H9 (cell line): ENCODE results near the gene EIF4E1B. TPM values are rescaled to one million over a fixed set of nuclear protein-coding genes. Genes with fewer than 3 reads are reported as not detected.
A peak's percentile ranks its signal among the peaks of the same experiment; 100 is the strongest.

Experiments used
- DNase-seq: peaks from one replicate; pipeline ENCODE4 v3.0.0-alpha.2; 2017
- H2AFZ ChIP-seq: one replicate; pipeline ENCODE4 v1.6.1; 2013; ENCODE audit warnings: mild to moderate bottlenecking, low read length, control low read depth, moderate library complexity
- H2AK5ac ChIP-seq: 2 replicates; pipeline ENCODE4 v1.6.1; 2013; ENCODE audit warnings: low read length, control low read depth, mixed read lengths; ENCODE audit not compliant: insufficient read length
- H2BK120ac ChIP-seq: one replicate; pipeline ENCODE4 v1.6.1; 2013; ENCODE audit warnings: low read depth, mild to moderate bottlenecking, low read length, control low read depth, inconsistent platforms; ENCODE audit not compliant: poor library complexity, severe bottlenecking
- H2BK12ac ChIP-seq: 2 replicates; pipeline ENCODE4 v1.6.1; 2013; ENCODE audit warnings: low read length, control low read depth, mixed read lengths, low read depth; ENCODE audit not compliant: insufficient read length
- H2BK15ac ChIP-seq: 2 replicates; pipeline ENCODE4 v1.6.1; 2013; ENCODE audit warnings: low read depth, low read length, control low read depth
- H2BK20ac ChIP-seq: one replicate; pipeline ENCODE4 v1.6.1; 2013; ENCODE audit warnings: low read depth, mild to moderate bottlenecking, low read length, control low read depth, inconsistent platforms; ENCODE audit not compliant: poor library complexity, severe bottlenecking
- H2BK5ac ChIP-seq: 2 replicates; pipeline ENCODE4 v1.6.1; 2013; ENCODE audit warnings: low read length, control low read depth, mixed read lengths; ENCODE audit not compliant: insufficient read length
- H3K14ac ChIP-seq: 2 replicates; pipeline ENCODE4 v1.6.1; 2013; ENCODE audit warnings: low read length, control low read depth; ENCODE audit not compliant: insufficient read depth
- H3K18ac ChIP-seq: 2 replicates; pipeline ENCODE4 v1.6.1; 2013; ENCODE audit warnings: low read depth, mild to moderate bottlenecking, mixed read lengths, low read length, control low read depth; ENCODE audit not compliant: insufficient read length
- H3K23ac ChIP-seq: 2 replicates; pipeline ENCODE4 v1.6.1; 2013; ENCODE audit warnings: low read length, control low read depth, mixed read lengths, low read depth; ENCODE audit not compliant: insufficient read length
- H3K23me2 ChIP-seq: 2 replicates; pipeline ENCODE4 v1.6.1; 2013; ENCODE audit warnings: low read depth, mild to moderate bottlenecking, mixed read lengths, low read length, control low read depth; ENCODE audit not compliant: insufficient read length, poor library complexity, severe bottlenecking
- H3K27ac ChIP-seq: 2 replicates; pipeline ENCODE4 v1.5.1; 2013; ENCODE audit warnings: low read length, control low read depth, mixed read lengths, low read depth; ENCODE audit not compliant: insufficient read length
- H3K27me3 ChIP-seq: 2 replicates; pipeline ENCODE4 v1.6.1; 2013; ENCODE audit warnings: low read length, control low read depth, inconsistent platforms; ENCODE audit not compliant: insufficient read depth
- H3K4ac ChIP-seq: 2 replicates; pipeline ENCODE4 v1.6.1; 2013; ENCODE audit warnings: low read depth, mild to moderate bottlenecking, control low read depth, inconsistent platforms, low read length, moderate library complexity
- H3K4me1 ChIP-seq: 2 replicates; pipeline ENCODE4 v1.6.1; 2013; ENCODE audit warnings: low read length, control low read depth, inconsistent platforms; ENCODE audit not compliant: insufficient read depth
- H3K4me2 ChIP-seq: 2 replicates; pipeline ENCODE4 v1.6.1; 2013; ENCODE audit warnings: low read length, control low read depth, mixed read lengths; ENCODE audit not compliant: insufficient read length, insufficient read depth
- H3K56ac ChIP-seq: 2 replicates; pipeline ENCODE4 v1.6.1; 2013; ENCODE audit warnings: low read depth, mild to moderate bottlenecking, mixed read lengths, low read length, control low read depth; ENCODE audit not compliant: insufficient read length
- H3K79me1 ChIP-seq: 2 replicates; pipeline ENCODE4 v1.6.1; 2013; ENCODE audit warnings: low read depth, mild to moderate bottlenecking, moderate library complexity, low read length, control low read depth, inconsistent platforms; ENCODE audit not compliant: insufficient read depth, poor library complexity, severe bottlenecking
- H3K79me2 ChIP-seq: 2 replicates; pipeline ENCODE4 v1.6.1; 2013; ENCODE audit warnings: low read length, control low read depth, inconsistent platforms; ENCODE audit not compliant: insufficient read depth
- H3K9ac ChIP-seq: 2 replicates; pipeline ENCODE4 v1.6.1; 2013; ENCODE audit warnings: low read length, control low read depth, mixed read lengths; ENCODE audit not compliant: insufficient read length; ENCODE audit errors: extremely low read depth
- H3K9me3 ChIP-seq: one replicate; pipeline ENCODE4 v1.6.1; 2013; ENCODE audit warnings: low read depth, low read length, inconsistent platforms; ENCODE audit not compliant: control insufficient read depth
- H3T11ph ChIP-seq: one replicate; pipeline ENCODE4 v1.6.1; 2013; ENCODE audit warnings: mild to moderate bottlenecking, low read length, control low read depth, inconsistent platforms
- H4K20me1 ChIP-seq: one replicate; pipeline ENCODE4 v1.6.1; 2013; ENCODE audit not compliant: control insufficient read depth, insufficient read length, insufficient read depth
- H4K5ac ChIP-seq: 2 replicates; pipeline ENCODE4 v1.6.1; 2013; ENCODE audit warnings: low read depth, mild to moderate bottlenecking, mixed read lengths, low read length, control low read depth; ENCODE audit not compliant: insufficient read length
- H4K8ac ChIP-seq: replicated peaks from 2 replicates; pipeline ENCODE4 v1.6.1; 2013; ENCODE audit warnings: low read length, control low read depth, mixed read lengths, low read depth; ENCODE audit not compliant: insufficient read length
- H4K91ac ChIP-seq: 2 replicates; pipeline ENCODE4 v1.6.1; 2013; ENCODE audit warnings: low read depth, mild to moderate bottlenecking, moderate library complexity, mixed read lengths, low read length, control low read depth; ENCODE audit not compliant: insufficient read length
- H3K27ac Mint-ChIP-seq, 3 experiments: 2 replicates in 2 of 3; 3 replicates in 1 of 3; pipeline ENCODE4 v1.8.0; 2020 to 2021; ENCODE audit warnings: mixed read lengths in 3 of 3, mild to moderate bottlenecking in 1 of 3, moderate library complexity in 1 of 3
- H3K27me3 Mint-ChIP-seq: 2 replicates; pipeline ENCODE4 v1.8.0; 2021; ENCODE audit warnings: low read depth, mild to moderate bottlenecking, moderate library complexity, mixed read lengths
- H3K36me3 Mint-ChIP-seq, 3 experiments: 2 replicates in 2 of 3; 3 replicates in 1 of 3; pipeline ENCODE4 v1.8.0; 2020 to 2021; ENCODE audit warnings: low read depth in 3 of 3, mixed read lengths in 3 of 3; ENCODE audit not compliant: insufficient read depth in 1 of 3
- H3K4me1 Mint-ChIP-seq, 2 experiments: 2 replicates each; pipeline ENCODE4 v1.8.0; 2020; ENCODE audit warnings: mixed read lengths in 2 of 2
- H3K4me3 Mint-ChIP-seq, 2 experiments: 2 replicates in 1 of 2; 3 replicates in 1 of 2; pipeline ENCODE4 v1.8.0; 2020 to 2021; ENCODE audit warnings: mild to moderate bottlenecking in 2 of 2, mixed read lengths in 2 of 2, moderate library complexity in 1 of 2
- H3K9me3 Mint-ChIP-seq, 2 experiments: 2 replicates in 1 of 2; 3 replicates in 1 of 2; pipeline ENCODE4 v1.8.0; 2020; ENCODE audit warnings: mild to moderate bottlenecking in 2 of 2, mixed read lengths in 2 of 2, moderate library complexity in 1 of 2
- CTCF ChIP-seq: fragments of 200-600 bp; sonication (generic); conservative IDR thresholded peaks from 3 replicates; pipeline ENCODE4 v1.8.0; 2021; ENCODE audit warnings: antibody characterized with exemption, mild to moderate bottlenecking
- WGBS: extraction: QIAGEN DNeasy Blood & Tissue Kit; methylation state at CpG from one replicate; pipeline ENCODE4 v1.1.7; 2013; ENCODE audit warnings: missing lambda C conversion rate, low lambda C conversion rate, mixed read lengths; ENCODE audit not compliant: insufficient read length; ENCODE audit errors: extremely low coverage; 5-methylcytosine and 5-hydroxymethylcytosine counted together
- total RNA-seq: library from RNA; stranded (reverse); gene quantifications from 2 replicates; pipeline ENCODE4 v1.2.1, GENCODE V29; 2021

EIF4E1B gene
- total RNA-seq, 1 experiment from 2014 or later = 1.3 TPM

GRCh38 chr5:176658007-176658599 lies 27.6 kb downstream of the EIF4E1B start:
- H3K79me1 ChIP-seq = no peaks in the 10 kb centered on the region
- no peak overlapping the region for H3K4me2 ChIP-seq
- H3K14ac ChIP-seq = no peak overlapping the region
- no peaks in the 10 kb centered on the region; the same call in 1 of the 2 replicates for H3K27me3 Mint-ChIP-seq
- peak; percentile 84 for DNase-seq
- no peaks in the 10 kb centered on the region for H3K27me3 ChIP-seq
- H3K9me3 ChIP-seq = no peaks in the 10 kb centered on the region
- no peak overlapping the region for H4K91ac ChIP-seq
- H3K18ac ChIP-seq = no peak overlapping the region
- no peak overlapping the region for H2BK120ac ChIP-seq
- no peak overlapping the region for H2BK15ac ChIP-seq
- peaks cover 4 to 7% of the 10 kb centered on the region in 2 experiments; a peak in 3 of 4 replicates for H3K4me1 Mint-ChIP-seq
- no peak overlapping the region for H2AK5ac ChIP-seq
- no peak overlapping the region for H3K9ac ChIP-seq
- H3K36me3 Mint-ChIP-seq = peaks cover 4 to 28% (median 19%) of the 10 kb centered on the region in 3 experiments; a peak in 6 of 7 replicates
- no peak overlapping the region for H3K23ac ChIP-seq
- H3K79me2 ChIP-seq = no peaks in the 10 kb centered on the region
- H4K20me1 ChIP-seq = no peaks in the 10 kb centered on the region
- H2BK20ac ChIP-seq = no peak overlapping the region
- no peaks in the 10 kb centered on the region for H3K23me2 ChIP-seq
- no peaks in the 10 kb centered on the region for H3K9me3 Mint-ChIP-seq
- H3K27ac Mint-ChIP-seq = peak overlapping the region in 2 of 3 experiments; percentile 53 to 80; a peak in 2 of 7 replicates
- peak; percentile 95 for TF ChIP-seq CTCF
- WGBS = no CpG with 5 or more reads among the region's 14 CpGs
- 0 out of 5 replicates have a peak overlapping the region, but pooled peaks of 1 of the 2 experiments have one; percentile 38 for H3K4me3 Mint-ChIP-seq
- no peak overlapping the region for H2AFZ ChIP-seq
- H2BK5ac ChIP-seq = no peak overlapping the region
- no peak overlapping the region for H3K27ac ChIP-seq
- no peak overlapping the region for H4K8ac ChIP-seq
- no peak overlapping the region for H3K4ac ChIP-seq
- H2BK12ac ChIP-seq = no peak overlapping the region
- no peaks in the 10 kb centered on the region for H3K4me1 ChIP-seq
- H4K5ac ChIP-seq = no peak overlapping the region
- no peak overlapping the region for H3K56ac ChIP-seq
- H3T11ph ChIP-seq = no peak overlapping the region
